GM19438 (cell line): ENCODE results near the gene SMURF1.

Source experiments
- ATAC-seq: cut with Tn5 transposase; IDR thresholded peaks from one replicate; pipeline ENCODE4 v1.9.1; 2021; ENCODE audit warnings: low read depth; ENCODE audit not compliant: unreplicated experiment

The SMURF1 gene

DNA sequence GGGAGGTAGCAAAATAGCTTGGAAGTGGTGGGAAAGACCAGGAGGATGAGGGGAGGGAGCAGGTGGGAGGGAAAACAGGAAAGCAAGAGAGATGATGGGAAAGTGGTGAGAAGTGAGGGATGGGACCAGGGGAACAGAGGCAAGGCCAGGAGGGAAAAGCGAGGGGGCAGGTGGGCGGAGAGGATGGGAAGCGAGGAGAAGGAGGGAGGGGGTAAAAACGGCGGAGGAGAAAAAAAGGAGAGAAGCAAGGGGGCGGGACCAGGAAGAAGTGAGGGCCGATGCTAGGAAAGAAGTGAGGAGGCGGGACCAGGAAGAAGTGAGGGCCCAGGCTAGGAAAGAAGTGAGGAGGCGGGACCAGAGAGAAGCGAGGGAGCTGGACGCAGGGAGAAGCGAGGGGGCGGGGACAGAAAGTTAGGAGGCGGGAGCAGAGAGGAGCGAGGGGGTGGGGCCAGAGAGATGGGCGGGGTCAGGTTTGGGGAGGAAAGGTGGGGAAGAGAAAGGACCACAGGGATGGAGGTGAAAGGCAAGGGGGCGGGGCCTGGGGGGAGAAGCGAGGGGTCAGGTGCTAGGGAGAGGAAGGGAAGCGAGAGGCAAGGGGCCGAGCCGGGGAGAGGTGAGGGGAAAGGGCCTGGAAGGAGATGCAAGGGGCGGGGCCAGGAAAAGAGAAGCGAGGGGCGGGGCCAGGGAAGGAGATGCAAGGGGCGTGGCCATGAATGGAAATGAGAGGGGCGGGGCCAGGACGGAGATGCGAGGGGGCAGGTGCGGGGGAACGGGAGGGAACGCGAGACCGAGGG lies 984 bp downstream of the SMURF1 start:
- no peak for ATAC-seq

DNA sequence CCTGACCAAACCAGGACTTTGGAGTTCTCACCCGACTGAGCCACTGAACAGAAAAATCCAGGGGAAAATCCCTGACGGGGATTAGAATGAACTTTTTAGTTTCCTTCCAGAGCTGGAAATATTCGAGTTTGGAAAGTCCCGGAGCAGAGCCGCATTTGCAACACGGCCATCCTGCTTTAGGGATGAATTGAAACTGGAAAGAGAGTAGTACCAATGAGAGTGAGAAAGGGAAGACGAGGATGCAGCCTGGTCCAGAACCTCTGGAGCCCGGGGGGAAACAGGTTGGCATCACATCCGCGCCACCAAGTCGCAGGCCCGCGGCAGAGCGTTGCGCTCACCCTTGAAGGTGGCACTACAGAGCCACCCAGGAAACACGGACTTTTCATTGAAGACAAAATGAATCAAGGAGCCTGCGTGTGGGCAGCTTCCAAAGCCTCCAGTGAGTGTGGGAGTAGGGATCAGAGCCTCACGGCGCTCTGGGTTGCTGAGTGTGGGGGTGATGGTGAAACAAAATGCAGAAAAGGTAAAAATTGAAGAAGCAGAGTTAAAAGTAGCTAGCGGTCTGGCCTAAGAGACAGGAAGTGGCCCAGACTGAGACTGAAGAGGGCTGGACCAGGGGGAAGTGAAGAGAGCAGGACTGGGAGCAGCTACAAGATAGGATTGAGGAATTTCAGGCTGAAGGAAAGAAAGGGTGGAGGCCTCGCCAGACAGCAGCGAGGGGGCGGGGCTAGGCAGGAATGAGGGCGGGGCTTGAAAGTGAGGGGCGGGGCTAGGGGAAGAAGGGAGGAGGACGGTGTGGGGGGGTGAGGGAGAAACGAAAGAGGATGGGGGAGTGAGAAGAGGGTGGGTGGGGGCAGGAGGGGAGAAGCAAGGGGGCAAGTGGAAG lies 1.8 kb downstream of the SMURF1 start:
- no peak for ATAC-seq

DNA sequence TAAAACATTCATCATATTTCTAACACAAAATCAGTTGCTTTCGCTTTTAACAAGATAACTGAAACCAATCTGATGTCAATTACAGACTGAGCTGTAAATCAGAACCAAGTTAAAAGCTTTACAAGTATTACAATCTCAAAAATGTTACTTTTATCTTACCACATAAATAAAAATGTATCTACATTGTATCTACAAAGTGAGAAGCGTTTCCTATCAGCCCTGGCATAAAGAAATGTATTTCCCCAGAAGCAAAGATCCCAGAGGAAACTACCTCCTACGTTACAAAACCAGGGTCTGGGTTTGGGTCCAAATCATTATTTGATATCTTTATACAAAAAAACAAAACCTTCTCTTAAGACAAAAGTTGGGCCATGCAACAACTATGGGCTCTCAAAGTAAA lies 2.6 kb downstream of the SMURF1 start:
- no peak for ATAC-seq

DNA sequence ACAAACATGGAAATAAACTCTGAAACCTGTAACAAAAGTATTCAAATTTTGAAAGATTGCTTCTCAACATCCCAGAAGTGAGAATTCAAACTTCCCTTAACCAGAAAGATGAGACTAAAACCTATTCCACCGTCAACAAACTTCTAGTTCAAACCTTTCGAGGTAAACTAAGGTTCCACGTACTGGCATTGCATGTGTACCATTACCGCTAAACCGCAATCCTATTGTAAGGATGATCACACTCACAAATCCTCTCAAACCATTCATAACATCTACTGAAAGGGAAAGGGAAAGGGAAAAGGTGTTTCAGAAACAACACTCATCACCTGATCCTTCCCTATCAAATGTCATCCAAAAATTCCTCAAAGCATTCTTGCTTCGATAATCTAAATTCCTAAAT lies 3.1 kb downstream of the SMURF1 start:
- no peak for ATAC-seq

DNA sequence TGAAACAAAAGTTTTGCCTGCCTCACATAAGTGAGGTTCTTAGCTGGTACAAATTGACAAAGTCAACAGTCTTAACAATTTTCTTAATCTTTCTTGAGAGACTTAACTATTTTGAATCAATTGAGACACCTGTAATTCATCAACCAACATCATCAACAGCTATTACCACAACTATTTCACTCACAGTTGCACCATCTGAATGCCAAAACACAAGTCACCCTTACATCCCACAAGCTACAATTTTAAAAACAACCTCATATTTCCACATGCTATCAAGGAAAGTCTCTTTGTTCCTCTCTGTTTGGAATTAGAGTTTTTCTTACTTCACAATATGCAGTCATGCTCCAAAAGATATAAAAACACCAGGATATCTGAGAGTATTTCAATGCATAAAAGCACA lies 4.9 kb downstream of the SMURF1 start:
- ATAC-seq = no peak

DNA sequence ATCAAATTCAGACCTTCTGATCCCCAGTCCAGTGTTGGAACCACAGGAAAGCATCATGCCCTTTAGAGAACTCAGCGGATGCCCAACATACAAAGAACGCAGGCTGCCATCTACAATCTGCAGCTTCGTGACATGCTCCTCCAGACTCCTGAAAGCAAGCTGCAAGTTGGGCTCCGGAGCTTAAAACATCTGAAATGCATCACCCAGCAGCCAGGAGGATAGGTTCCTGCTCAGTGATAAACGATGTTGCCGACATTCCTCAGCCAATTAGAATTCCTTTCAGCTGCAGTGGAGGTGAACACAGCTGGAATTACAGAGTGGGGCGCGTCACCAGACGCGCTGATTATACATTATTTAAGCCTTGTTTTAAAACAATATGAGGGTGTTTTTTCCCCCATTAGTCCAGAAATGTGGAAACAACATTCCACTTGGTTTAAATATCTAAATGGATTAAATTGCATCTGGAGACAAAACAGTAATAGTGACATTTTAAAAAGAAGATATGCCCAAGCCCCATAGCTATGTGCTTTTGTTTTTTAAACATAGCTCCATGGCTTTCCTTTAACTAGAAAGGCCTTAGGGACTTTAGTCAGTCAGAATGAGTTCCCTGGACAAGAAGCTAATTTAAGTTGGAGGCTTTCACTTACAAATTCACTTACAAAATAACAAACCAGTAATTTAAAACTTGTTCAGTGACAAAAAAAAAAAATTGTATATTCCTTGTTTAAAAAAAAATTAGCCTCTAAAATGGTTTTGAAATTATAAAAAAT lies 6.3 kb downstream of the SMURF1 start:
- no peak for ATAC-seq

DNA sequence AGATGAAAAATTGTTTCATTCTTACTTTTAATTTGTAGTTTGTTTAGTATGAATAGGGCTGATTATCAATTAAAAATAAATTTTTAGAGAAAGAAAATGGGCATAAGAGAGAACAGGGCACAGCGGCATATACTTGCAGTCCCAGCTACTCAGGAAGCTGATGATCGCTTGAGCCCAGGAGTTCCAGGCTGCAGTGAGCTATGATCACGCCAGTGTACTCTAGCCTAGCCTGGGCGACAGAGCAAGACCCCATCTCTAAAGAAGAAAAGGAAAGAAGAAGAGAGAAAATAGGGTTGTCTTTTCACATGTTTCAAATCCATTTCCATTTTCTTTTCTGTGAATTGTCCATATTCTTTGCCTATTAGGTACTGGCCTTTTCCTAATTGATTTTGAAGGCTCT lies 8.0 kb downstream of the SMURF1 start:
- ATAC-seq = no peak

DNA sequence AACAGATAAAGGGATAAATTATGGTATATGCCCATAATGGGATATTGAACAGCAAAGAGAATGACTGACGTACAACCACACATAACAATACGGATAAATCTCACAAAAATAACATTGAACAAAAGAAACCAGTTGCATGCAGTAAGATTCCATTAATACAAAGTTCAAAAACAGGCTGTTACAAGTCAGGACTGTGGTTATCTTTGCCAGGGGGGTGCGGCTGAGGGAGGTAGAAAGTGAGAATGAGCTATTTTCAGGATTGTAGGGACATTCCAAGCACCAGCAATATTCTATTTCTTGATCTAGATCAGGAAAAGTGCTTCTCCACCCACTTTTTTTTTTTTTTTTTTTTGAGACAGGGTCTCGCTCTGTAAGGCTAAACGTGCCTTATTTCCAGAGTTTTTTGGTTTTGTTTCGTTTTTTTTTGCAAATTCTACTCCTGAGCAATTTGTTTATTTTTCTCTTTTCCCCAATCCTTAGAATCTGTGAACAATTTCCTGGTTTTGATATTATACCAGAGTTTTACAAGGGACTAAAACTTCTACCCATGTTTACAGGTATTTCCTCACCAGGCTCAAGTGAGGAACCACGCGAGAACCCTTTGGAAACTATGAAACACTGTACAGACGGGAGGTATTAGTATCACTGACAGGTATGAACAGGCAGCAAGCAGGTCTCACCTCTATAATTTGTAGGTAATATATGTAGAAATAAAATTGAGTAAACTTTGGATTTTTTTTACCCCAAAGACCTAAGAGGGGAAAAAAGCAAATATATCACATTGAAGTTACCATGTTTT lies 9.9 kb downstream of the SMURF1 start:
- ATAC-seq = no peak

DNA sequence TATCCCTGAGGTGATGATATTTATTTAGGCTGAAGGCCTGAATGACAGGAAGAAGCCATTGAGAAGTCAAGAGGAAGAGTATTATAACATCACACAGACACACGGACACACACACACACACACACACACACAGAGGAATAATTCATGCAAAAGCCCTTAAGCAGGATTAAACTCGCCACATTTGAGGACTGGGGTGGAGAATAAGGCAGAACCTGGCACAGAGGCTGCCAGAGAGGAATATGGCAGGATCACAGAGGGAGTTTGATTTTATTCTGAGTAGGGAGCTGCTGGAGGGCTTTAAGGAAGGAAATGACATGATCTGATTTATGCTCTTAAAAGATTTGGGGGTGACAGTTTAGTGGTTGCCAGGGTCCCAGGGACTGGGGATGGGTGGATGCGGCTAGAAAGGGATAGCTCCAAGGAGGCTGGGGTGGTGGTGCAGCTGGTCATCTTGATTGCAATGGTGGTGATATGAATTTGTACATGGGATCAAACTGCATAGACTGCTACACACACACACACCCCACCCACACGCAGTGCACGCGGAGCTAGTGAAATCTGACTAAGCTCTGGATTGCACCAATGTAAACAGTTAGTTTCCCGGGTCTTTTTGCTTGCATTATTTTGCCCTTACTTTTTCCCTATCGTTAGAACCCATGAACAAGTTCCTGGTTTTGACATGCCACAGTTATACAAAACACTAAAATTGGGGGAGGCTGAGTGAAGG lies 11.2 kb downstream of the SMURF1 start:
- no peak for ATAC-seq

DNA sequence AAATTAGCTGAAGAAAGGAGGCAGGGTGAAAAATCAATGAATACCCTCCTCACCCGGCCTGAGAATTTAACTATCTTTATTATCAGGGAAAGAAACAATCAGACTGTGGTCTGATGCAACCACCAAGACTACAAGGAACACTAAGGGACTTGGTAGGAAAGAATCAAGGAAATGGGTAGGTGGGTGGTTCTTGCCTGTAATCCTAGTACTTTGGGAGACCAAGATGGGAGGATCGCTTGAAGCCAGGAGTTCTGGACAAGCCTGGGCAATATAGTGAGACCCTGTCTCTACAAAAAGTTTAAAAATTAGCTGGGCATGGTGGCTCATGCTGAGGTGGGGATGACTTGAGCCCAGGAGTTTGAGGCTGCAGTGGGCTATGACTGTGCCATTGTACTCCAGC lies 12.6 kb downstream of the SMURF1 start:
- no peak for ATAC-seq

DNA sequence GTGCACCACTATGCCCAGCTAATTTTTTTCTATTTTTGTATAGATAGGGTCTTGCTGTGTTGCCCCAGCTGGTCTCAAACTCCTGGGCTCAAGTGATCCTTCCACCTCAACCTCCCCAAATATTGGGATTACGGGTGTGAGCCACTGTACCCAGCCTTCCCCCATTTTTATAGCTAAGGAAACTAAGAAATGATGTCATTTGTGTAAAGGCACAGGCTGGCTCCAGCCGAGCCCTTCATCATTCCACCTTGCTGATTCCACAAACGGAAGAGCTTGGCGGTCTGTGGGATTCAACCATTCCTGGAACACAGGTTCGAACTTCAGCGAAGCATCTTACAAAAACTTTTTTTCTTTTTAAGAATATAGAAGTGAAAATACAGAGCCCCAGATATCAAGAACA lies 14.4 kb downstream of the SMURF1 start:
- no peak for ATAC-seq

DNA sequence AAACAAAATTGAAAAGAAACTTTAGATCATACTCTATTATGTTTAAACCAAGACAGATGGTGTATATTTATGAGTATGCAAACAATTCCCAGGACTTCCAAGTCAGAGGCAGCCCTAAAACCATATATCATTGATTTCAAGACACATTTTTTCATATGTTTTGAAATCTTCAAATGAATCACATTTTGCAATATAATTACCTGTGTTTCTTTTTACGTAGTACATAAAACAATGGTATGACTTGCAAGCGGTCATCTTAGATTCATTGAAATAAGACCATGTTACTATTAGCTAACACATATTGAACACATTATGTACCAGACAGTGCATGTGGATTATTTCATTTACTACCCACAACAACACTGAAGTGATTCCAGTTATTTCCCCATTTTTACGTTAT lies 14.9 kb downstream of the SMURF1 start:
- ATAC-seq = no peak

DNA sequence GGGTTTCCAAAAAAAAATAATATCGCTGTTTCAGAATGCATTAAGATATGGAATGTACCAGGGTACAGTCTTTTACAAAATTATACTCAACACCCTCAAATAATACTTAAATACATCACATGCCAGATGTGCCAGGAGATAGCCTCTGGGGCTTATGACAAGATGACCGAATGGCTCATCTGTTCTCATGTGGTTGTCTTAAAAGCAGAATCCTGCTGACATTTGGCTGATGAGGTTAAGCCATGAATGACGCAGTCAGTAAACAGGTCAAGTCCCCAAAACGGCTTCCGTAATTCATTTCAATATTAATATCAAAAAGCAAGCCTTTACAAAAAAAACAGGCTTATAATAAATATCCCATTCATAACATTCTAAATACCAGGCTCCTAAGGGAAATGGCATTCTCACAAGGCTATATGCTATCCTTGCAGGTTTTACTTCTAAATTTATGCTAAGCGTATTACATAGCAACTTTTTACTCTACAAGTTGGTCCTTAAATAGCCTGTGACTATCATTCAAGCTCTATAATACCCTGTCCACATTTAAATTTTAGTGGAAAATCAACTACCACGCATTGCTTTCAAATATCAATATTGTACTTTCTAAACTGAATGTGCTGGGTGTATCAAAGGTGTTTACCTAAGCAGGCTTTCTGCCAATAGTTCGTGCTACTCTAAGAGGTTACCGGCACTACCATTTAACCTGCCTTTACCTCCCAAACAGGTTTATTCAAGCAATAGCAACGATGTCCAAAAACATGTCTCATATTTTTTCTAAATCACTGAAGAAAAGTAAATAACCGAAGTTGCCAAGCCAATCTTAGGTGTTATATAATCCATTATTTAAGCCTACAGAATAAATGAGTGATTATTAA lies 15.6 kb downstream of the SMURF1 start:
- no peak for ATAC-seq

DNA sequence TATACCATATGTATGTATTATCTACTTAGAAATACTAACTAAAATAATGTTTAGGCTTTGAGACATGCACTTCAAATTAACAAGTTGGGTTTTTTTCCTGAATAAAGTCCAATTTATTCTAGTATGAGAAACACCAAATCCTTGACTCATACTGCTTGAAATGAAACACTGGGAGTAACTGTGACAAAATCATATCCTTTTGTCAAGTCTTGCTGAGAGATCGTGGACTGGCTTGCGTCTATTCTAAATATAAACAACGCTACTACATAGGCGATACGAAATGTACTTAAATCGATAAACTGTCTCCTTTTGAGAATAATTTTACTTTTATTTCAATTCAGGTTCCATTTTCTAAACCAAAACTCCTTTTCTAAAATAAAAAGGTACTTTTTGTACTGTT lies 16.3 kb downstream of the SMURF1 start:
- no peak for ATAC-seq

DNA sequence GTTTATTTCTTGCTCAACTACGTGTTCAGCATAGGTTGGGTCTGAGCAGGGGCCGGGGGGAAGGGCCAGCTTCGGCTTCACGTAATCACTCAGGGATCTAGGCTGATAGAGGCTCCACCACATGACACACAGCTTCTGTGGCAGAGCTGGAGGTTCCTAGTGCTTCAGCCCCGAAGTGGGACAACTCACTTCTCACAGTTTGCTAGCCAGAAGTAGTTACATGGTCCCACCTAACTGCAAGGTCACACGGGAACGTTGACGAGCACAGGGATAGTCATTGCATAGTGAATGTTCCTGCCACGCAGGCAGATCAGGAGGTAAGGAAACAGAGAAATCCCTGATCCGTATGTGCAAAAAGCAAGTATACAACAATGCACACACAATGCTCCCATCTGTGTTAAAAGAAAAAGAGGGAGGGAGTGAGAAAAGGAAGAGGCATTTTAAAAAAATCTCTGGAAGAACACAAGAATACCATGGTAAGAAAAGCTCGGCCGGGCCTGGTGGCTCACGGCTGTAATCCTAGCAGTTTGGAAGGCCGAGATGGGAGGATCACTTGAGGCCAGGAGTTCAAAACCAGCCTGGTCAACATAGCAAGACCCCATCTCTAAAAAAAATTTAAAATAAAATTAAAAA lies 16.9 kb downstream of the SMURF1 start:
- no peak for ATAC-seq

DNA sequence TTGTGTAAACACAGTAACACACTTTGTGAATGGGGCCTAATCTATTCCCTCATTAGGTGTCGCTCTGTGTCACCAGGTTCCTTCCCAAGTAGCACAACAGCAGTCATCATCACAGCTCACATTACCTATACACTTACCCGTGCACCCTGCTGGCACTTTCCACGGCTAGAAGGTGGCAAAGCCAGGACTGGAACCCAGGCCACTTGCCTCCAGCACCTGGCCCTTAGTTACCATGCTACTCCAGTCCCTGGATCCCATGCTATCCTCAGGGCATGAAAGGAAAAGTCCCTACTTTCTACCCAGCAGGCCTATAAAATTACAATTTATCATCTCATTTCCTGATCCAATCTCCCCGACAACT lies 18.4 kb downstream of the SMURF1 start:
- no peak for ATAC-seq

DNA sequence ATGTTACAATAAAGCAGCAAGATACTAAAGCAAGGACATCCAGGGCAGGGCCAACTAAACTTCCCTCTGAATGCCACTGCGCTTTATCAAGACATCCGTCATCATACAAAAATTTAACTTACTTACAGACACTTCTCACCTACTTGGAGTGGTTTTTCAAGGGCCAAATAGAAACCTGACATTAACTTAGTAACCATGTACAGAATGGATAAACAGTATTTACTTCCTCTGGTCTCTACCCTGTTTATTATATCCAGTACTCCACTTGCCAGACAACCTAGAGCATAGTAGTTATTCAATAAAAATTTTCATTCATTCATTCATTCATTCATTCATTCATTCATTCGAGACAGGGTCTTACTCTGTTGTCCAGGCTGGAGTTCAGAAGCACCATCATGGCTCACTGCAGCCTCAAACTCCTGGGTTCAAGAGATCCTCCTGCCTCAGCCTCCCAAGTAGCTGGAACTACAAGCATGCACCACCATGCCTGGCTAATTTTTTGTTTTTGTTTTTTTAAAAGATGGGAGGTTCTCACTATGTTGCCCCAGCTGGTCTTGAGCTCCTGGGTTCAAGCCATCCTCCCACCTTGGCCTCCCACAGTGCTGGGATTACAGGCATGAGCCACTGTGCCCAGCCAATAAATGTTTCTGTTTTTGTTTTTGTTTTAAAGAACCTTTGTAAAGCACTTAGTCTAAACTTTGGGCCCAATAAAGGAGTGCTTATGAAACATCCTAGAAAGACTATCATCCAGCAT lies 19.0 kb downstream of the SMURF1 start:
- ATAC-seq = no peak

DNA sequence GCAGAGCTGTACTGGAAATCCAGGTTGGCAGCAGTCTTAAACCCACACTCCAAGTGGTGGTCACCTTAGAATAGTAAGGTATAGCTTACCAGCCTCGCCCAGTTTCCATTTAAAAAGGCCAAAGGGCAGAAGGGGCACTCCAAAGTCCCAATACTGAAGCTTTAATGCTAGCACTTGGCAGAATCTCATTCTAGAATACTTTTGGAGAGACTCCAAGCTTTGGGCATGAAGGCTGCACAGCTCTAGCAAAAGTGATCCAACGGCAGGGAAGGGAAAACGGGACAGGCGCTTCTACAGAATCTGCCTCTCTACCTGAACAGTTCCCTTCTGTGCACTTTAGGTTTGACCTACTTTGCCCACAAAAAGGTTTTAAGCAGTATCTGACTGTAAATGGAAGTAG lies 19.7 kb downstream of the SMURF1 start:
- no peak for ATAC-seq
